SHP77 treated with DMSO at 0.1 percent for 48 hours (cell line): Measurements from ENCODE around the gene SLAMF1.
"Not testable (repeated sequence)": the region's sequence is repeated elsewhere in the genome, so short reads cannot be mapped to it uniquely, and the experiment has no call there.

Source experiments
- DNase-seq: peaks from one replicate; lab custom pipeline; 2025; lab: John Stamatoyannopoulos, UW

SLAMF1 gene

GRCh38 chr1:160560045-160560705 is 86.7 kb downstream of the SLAMF1 start:
- DNase-seq, result no peak

GRCh38 chr1:160559437-160559836 is 87.4 kb downstream of the SLAMF1 start:
- DNase-seq, result not testable (repeated sequence)

GRCh38 chr1:160558660-160559380 is 88.0 kb downstream of the SLAMF1 start:
- DNase-seq, result no peak
